HEK293 (cell line): Measurements from ENCODE around the gene PARVA.

ENCODE experiments used
- KLF10 ChIP-seq: fragments of 450-650 bp; IDR thresholded peaks from 2 replicates; pipeline ENCODE4 v1.5.1; 2018; ENCODE audit warnings: missing biosample characterization, mild to moderate bottlenecking, missing genetic modification characterization
- ZNF423 ChIP-seq: fragments of 450-650 bp; formaldehyde crosslinking; IDR thresholded peaks from 2 replicates; pipeline ENCODE4 v1.5.1; 2016; ENCODE audit warnings: missing biosample characterization, missing genetic modification characterization
- ZNF768 ChIP-seq: fragments of 450-650 bp; formaldehyde crosslinking; IDR thresholded peaks from 2 replicates; pipeline ENCODE4 v1.5.1; 2018; ENCODE audit warnings: missing biosample characterization, mild to moderate bottlenecking, missing genetic modification characterization
- TF ChIP-seq, protein P1 (sequence below): fragments of 450-650 bp; formaldehyde crosslinking; IDR thresholded peaks from 2 replicates; pipeline ENCODE4 v1.5.1; 2016; ENCODE audit warnings: missing biosample characterization, missing genetic modification characterization
- TF ChIP-seq, protein P2 (sequence below): fragments of 450-650 bp; formaldehyde crosslinking; IDR thresholded peaks from 2 replicates; pipeline ENCODE4 v1.5.1; 2017; ENCODE audit warnings: missing biosample characterization, missing genetic modification characterization

DNA sequence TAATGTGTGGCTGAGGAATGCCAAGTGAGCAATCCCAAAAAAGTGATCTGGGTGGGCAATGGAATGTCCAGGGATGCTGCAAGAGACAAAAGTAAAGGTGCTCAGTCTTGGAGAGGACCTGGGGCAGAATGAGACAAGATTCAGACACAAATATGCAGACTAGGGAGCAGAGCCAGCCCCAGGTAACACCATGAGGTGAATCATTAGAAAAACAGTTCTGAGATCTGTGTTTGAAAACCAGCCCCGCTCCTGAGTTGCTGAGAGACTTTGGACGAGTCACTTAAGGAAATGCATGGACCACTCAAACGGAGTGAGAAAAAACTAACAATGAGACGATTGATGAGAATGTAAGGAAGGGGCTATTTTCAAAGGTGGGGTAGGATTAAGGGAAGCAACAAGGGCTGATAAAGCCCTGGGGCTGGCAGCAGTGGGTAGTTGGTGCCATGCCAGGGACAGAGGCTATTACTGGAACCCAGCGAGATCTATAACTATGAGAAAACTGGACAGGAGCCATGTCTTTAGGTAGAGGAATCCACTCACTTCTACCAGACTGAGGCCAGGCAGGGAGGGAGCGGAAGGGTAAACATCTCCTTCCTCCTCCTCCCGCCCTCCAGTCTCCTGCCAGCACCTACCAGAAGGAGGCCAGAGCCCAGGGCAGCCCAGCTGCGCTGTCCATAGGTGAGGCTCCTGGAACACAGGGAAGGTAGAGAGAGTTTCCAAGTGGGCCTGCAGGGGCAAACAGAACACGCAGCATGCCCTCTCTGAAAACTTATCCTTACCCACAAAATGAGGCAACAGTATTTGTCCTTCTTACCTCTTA is 166.4 kb downstream of the PARVA start:
- TF ChIP-seq, protein P1, sequence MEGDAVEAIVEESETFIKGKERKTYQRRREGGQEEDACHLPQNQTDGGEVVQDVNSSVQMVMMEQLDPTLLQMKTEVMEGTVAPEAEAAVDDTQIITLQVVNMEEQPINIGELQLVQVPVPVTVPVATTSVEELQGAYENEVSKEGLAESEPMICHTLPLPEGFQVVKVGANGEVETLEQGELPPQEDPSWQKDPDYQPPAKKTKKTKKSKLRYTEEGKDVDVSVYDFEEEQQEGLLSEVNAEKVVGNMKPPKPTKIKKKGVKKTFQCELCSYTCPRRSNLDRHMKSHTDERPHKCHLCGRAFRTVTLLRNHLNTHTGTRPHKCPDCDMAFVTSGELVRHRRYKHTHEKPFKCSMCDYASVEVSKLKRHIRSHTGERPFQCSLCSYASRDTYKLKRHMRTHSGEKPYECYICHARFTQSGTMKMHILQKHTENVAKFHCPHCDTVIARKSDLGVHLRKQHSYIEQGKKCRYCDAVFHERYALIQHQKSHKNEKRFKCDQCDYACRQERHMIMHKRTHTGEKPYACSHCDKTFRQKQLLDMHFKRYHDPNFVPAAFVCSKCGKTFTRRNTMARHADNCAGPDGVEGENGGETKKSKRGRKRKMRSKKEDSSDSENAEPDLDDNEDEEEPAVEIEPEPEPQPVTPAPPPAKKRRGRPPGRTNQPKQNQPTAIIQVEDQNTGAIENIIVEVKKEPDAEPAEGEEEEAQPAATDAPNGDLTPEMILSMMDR (tag by site-specific recombination) = no peak
- TF ChIP-seq ZNF423 (tag by site-specific recombination) (no peak), KLF10 (tag by site-specific recombination) (no peak), ZNF768 (no peak)
- TF ChIP-seq, protein P2, sequence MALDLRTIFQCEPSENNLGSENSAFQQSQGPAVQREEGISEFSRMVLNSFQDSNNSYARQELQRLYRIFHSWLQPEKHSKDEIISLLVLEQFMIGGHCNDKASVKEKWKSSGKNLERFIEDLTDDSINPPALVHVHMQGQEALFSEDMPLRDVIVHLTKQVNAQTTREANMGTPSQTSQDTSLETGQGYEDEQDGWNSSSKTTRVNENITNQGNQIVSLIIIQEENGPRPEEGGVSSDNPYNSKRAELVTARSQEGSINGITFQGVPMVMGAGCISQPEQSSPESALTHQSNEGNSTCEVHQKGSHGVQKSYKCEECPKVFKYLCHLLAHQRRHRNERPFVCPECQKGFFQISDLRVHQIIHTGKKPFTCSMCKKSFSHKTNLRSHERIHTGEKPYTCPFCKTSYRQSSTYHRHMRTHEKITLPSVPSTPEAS (tag by site-specific recombination) = no peak
